ENCODE data around the gene SUPT16H. TPM values are rescaled to one million over a fixed set of nuclear protein-coding genes. Genes with fewer than 3 reads are reported as not detected.

The SUPT16H gene
- total and polyA plus RNA-seq, 2 of the 13 experiments (the other 11 are each of a cell fraction or from before 2014, with no cell fraction given): 77.5 to 230 TPM

GRCh38 chr14:21382886-21383847 is 652 bp downstream of the SUPT16H start (continued):
- TF ChIP-seq AGO2 (optimal IDR thresholded peaks at IDR 0.05; ENCODE audit: low read depth, low read length) (no peak), ZNF7 (CRISPR knock-in tag; IDR thresholded peaks at IDR 0.05) (no peak), ZNF557 (CRISPR knock-in tag; IDR thresholded peaks at IDR 0.05) (0 out of 2 replicates have a peak, but pooled peaks have one; percentile 13), THAP9 (CRISPR knock-in tag; IDR thresholded peaks at IDR 0.05; ENCODE audit: borderline replicate concordance) (no peak), ZNF597 (CRISPR knock-in tag; IDR thresholded peaks at IDR 0.05) (no peak), ZFP90 (CRISPR knock-in tag; IDR thresholded peaks at IDR 0.05; ENCODE audit: borderline replicate concordance) (no peak), ZFP36 (IDR thresholded peaks at IDR 0.05; ENCODE audit: borderline replicate concordance, low read depth, low read length, partially characterized antibody) (no peak), MED13 (CRISPR knock-in tag; IDR thresholded peaks at IDR 0.05) (peak; percentile 64; the same call in 1 of the 2 replicates), ZNF253 (CRISPR knock-in tag; IDR thresholded peaks at IDR 0.05; ENCODE audit: borderline replicate concordance) (0 out of 2 replicates have a peak, but pooled peaks have one; percentile 49), ZNF33A (CRISPR knock-in tag; IDR thresholded peaks at IDR 0.05; ENCODE audit: borderline replicate concordance) (no peak), ZNF709 (CRISPR knock-in tag; IDR thresholded peaks at IDR 0.05) (no peak), NR0B2 (CRISPR knock-in tag; IDR thresholded peaks at IDR 0.05) (0 out of 2 replicates have a peak, but pooled peaks have one; percentile 58), ARID3A (IDR thresholded peaks at IDR 0.05; ENCODE audit: low read depth, low read length) (no peak), HCFC1 (IDR thresholded peaks at IDR 0.05; ENCODE audit: low read depth, low read length) (no peak), KDM5B (CRISPR knock-in tag; IDR thresholded peaks at IDR 0.05; ENCODE audit: borderline replicate concordance) (no peak), HBP1 (CRISPR knock-in tag; IDR thresholded peaks at IDR 0.05; ENCODE audit: low read depth) (0 out of 2 replicates have a peak, but pooled peaks have one; percentile 9), DMTF1 (CRISPR knock-in tag; IDR thresholded peaks at IDR 0.05) (no peak)

Measured in HepG2 (cell line).